Neural crest cell (in vitro differentiated cells): ENCODE measurements around the gene ILK. TPM values are rescaled to one million over a fixed set of nuclear protein-coding genes. Genes with fewer than 3 reads are reported as not detected.

Source experiments
- DNase-seq: peaks from one replicate; pipeline ENCODE4 v3.0.0; 2021; ENCODE audit warnings: low read depth, mixed read lengths, low spot score
- H3K27ac Mint-ChIP-seq: one replicate; pipeline ENCODE4 v1.8.0; 2021; ENCODE audit warnings: mild to moderate bottlenecking, mixed read lengths; ENCODE audit not compliant: unreplicated experiment
- H3K27me3 Mint-ChIP-seq: 2 replicates; pipeline ENCODE4 v1.8.0; 2021; ENCODE audit warnings: low read depth, mild to moderate bottlenecking, mixed read lengths
- H3K36me3 Mint-ChIP-seq: 2 replicates; pipeline ENCODE4 v1.8.0; 2021; ENCODE audit warnings: low read depth, mild to moderate bottlenecking, mixed read lengths
- H3K4me1 Mint-ChIP-seq: 2 replicates; pipeline ENCODE4 v1.8.0; 2021; ENCODE audit warnings: mixed read lengths
- H3K4me3 Mint-ChIP-seq: one replicate; pipeline ENCODE4 v1.8.0; 2021; ENCODE audit warnings: mild to moderate bottlenecking, mixed read lengths
- H3K9me3 Mint-ChIP-seq: 2 replicates; pipeline ENCODE4 v1.8.0; 2021; ENCODE audit warnings: mixed read lengths
- CTCF ChIP-seq: fragments of 200-600 bp; sonication (generic); conservative IDR thresholded peaks from 2 replicates; pipeline ENCODE4 v1.5.0; 2021; ENCODE audit warnings: antibody characterized with exemption, mild to moderate bottlenecking
- total RNA-seq: library from RNA; stranded (reverse); gene quantifications from 2 replicates; pipeline ENCODE4 v1.2.1, GENCODE V29; 2021

The ILK gene
- total RNA-seq, 1 donor from 2014 or later: 121 TPM

GRCh38 chr11:6650980-6651379, 47.4 kb downstream of the ILK start:
- no peak for TF ChIP-seq CTCF
- Mint-ChIP-seq H3K36me3 (no peaks in the 10 kb centered on the region), H3K27me3 (peaks cover 1% of the 10 kb centered on the region), H3K27ac (no peak overlapping the region), H3K4me3 (no peak overlapping the region), H3K9me3 (no peaks in the 10 kb centered on the region), H3K4me1 (no peaks in the 10 kb centered on the region)
- no peak for DNase-seq

- Mint-ChIP-seq H3K9me3 (no peaks in the 10 kb centered on the region), H3K4me3 (no peak overlapping the region)
- DNase-seq: no peak
Observed at GRCh38 chr11:6652182-6652581, 48.6 kb downstream of the ILK start.

GRCh38 chr11:6653097-6653496, 49.5 kb downstream of the ILK start:
- H3K4me3 Mint-ChIP-seq: no peak overlapping the region
- H3K36me3 Mint-ChIP-seq: no peaks in the 10 kb centered on the region
- peaks cover 11% of the 10 kb centered on the region for H3K4me1 Mint-ChIP-seq
- DNase-seq: no peak
- no peaks in the 10 kb centered on the region for H3K9me3 Mint-ChIP-seq
- peaks cover 17% of the 10 kb centered on the region for H3K27me3 Mint-ChIP-seq
- TF ChIP-seq CTCF: no peak
- no peak overlapping the region for H3K27ac Mint-ChIP-seq

More at GRCh38 chr11:6652182-6652581, 48.6 kb downstream of the ILK start:
- Mint-ChIP-seq H3K27ac (no peak overlapping the region), H3K4me1 (peaks cover 11% of the 10 kb centered on the region), H3K36me3 (no peaks in the 10 kb centered on the region), H3K27me3 (peaks cover 13% of the 10 kb centered on the region)
- TF ChIP-seq CTCF: no peak

- TF ChIP-seq CTCF: no peak
- Mint-ChIP-seq H3K27me3 (peaks cover 17% of the 10 kb centered on the region), H3K4me3 (no peak overlapping the region), H3K9me3 (no peaks in the 10 kb centered on the region), H3K4me1 (peaks cover 11% of the 10 kb centered on the region), H3K27ac (no peak overlapping the region), H3K36me3 (no peaks in the 10 kb centered on the region)
- DNase-seq: no peak
Observed at GRCh38 chr11:6653656-6654055, 50.1 kb downstream of the ILK start.

GRCh38 chr11:6654281-6655019, 50.9 kb downstream of the ILK start:
- no peak for TF ChIP-seq CTCF
- H3K4me3 Mint-ChIP-seq: no peak overlapping the region
- H3K27ac Mint-ChIP-seq: no peak overlapping the region
- peaks cover 11% of the 10 kb centered on the region for H3K4me1 Mint-ChIP-seq
- H3K9me3 Mint-ChIP-seq: no peaks in the 10 kb centered on the region
- peaks cover 17% of the 10 kb centered on the region for H3K27me3 Mint-ChIP-seq
- DNase-seq: no peak
- no peaks in the 10 kb centered on the region for H3K36me3 Mint-ChIP-seq
